SKM-1 treated with dmso at 0.1 percent for 144 hours (cell line): ENCODE results near the gene XCR1.
"Not testable (repeated sequence)": the region's sequence is repeated elsewhere in the genome, so short reads cannot be mapped to it uniquely, and the experiment has no call there.

ENCODE experiments used
- DNase-seq: peaks from one replicate; lab custom pipeline; 2025; ENCODE audit not compliant: unreplicated experiment; lab: John Stamatoyannopoulos, UW

The XCR1 gene

DNA sequence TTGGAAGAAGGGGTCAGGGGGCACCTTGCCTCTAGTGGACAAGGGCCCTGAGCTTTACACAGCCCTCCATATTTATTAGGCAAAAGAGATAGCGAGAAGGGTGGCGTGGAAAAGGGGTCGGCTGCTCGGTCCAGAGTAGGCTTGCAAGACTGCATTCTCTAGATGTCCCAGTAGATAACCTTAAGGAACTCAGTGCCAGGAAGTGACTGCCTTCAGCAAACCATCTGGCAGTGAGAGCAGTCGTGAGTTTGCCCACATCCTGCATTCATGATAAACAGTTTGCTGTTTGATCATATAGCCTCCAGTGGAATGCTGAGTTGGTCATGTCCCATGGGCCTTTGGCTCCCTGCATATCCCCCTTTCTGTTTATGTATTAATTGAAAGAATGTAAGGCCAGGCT is 18.9 kb upstream of the XCR1 start:
- not testable (repeated sequence) for DNase-seq

DNA sequence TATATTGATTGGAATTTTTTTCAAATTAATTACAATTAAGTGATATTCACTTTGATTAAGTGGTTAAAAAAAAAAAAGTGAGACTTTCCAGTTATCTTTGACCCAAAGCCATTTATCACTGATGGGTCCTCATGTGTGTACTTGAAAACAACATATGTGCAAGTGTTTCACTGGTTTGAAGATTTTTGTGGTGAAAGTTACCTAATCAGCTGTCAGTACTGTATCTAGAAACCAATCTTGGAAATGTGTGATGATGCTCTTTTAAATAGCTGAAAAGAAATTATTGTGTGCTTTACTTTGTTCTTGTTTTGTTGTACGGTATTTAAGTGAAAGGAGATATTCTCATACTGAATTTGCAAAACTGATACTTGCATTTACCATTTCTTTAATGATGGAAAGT is 11.6 kb upstream of the XCR1 start:
- no peak for DNase-seq

DNA sequence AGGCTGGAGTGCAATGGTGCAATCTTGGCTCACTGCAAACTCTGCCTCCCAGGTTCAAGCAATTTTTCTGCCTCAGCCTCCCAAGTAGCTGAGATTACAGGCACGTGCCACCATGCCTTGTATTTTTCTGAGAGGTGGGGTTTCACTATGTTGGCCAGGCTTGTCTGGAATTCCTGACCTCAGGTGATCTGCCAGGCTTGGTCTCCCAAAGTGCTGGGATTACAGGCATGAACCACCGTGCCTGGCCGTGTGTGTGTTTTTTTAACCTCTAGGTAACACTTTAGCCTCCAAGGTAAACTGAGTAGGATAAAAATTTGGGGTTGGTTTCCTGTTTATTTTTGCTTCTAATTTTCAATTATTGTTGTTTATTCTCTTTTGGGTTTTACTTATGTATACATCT is 10.8 kb upstream of the XCR1 start:
- not testable (repeated sequence) for DNase-seq

DNA sequence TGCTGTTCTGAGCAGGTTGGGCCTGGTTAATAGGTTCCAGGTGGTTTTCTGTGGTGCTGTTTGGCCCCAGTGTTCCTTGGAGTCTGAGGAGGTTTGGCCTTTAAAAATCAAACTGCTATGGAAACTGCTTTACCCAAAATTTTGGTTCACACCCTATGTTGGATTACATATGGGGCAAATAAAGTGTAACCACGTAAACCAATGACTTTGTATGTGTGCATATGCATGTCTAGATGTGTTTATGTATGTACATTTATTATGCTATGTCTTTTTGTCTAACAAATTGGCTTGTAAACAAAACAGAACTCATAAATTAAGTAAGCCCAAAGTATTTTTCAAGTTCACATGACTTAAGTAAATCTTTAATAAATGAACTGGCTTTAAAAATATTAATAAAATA is 8.9 kb upstream of the XCR1 start:
- no peak for DNase-seq

DNA sequence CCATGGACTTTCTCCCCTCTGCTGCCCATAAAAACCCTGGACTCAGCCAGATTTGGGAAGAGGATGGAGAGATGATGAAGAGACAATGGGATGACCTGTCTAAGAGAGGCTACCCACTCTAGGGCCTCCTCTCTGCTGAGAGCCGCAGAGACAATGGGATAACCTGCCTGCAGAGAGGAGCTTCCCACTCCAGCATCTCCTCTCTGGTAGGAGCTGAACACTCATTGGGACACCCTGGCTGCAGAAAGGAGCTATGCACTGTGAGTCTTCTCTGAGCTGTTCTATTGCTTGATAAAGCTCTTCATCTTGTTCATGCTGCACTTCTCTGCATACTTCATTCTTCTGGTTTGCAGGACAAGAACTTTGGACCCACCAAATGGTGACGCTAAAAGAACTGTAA is 4.5 kb upstream of the XCR1 start:
- no peak for DNase-seq

DNA sequence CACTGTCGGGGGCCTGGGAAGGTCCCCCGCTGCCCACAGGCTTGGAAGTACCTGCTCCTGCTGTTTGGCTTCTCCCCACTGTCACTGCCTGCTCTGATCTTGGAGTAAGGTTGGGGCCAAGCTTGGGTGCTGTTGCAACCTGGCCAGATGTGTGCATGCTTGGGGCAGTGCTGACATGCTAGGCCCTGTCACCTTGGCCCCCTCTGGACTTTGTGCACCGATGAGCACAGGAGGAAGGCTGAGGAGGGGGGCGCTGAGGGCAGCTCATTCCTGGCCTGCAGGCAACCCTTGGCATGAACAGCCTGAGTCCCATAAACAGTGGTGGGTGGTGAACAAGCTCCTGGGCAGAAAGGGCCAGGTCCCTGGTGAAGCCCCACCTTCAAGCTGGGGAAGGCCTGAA is 4.0 kb upstream of the XCR1 start:
- no peak for DNase-seq

DNA sequence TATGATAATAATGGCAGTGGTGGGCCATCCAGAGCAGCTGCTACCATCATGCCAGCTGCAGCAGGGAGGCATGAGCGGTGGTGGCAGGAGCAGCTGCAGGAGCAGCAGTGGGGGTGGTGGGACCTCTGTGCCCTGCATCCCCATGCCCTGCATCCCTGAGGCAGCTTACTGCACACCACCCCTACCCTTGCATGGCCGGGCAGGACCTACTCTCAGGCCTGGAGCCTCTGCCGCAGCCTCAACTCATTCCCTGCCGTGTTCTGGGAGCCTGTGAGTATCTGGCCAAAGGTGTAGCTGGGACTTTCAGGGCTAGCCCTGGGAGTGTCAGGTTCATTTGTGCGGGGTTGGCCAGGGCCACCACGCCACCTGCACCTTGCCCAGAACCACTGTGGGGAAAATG is 3.3 kb upstream of the XCR1 start:
- DNase-seq, result no peak

DNA sequence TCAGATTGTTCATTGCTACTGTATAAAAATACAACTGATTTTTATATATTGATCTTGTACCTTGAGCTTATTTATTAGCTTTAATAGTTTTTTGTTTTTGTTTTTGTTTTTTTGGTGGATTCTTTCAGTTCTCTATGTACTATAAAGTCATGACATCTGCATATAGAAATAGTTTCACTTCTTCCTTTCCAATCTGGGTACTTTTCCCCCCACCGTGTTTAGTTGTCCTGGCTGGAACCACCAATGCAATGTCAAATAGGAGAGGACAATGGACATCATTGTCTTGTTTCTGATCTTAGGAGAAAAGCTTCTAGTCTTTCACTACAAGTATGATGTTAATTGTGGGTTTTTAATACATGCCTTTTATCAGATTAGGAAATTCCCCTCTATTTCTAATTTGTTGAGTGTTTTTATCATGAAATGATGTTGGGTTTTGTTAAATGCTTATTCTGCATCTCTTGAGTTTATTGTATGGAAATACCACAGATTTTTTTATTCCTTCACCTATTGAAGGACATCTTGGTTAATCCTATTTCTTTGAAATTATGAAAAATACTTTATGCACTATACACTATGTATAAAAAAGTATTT is 2.8 kb upstream of the XCR1 start:
- no peak for DNase-seq

DNA sequence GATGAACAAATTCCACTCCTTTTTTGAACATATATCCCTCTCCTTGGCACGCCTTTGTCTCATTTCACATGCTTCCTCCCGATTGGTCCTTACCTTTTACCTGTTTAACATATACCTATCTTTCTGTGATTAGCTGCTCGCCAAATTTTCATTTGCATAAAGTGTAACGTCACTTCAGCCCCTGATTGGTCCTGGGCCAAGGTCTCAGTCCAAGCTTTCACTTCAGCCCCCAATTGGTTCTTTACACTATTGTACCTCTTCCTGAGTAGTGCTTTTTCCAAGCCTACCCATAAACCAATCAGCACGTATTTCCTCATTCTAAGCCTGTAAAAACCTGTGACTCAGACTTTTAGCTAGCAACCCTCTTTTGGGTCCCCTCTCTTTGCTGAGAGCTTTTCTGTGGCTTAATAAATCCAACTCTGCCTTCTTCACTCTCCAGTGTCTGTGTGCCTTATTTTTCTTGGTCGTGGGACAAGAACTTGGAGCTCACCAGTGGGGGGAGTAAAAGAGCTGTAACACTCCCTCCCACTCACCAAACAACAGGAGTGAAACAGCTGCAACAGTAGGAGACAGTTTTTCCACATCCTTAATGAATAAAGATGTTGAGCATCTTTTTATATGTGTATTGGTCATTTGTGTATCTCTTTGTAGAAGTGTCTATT is 584 bp upstream of the XCR1 start:
- no peak for DNase-seq

DNA sequence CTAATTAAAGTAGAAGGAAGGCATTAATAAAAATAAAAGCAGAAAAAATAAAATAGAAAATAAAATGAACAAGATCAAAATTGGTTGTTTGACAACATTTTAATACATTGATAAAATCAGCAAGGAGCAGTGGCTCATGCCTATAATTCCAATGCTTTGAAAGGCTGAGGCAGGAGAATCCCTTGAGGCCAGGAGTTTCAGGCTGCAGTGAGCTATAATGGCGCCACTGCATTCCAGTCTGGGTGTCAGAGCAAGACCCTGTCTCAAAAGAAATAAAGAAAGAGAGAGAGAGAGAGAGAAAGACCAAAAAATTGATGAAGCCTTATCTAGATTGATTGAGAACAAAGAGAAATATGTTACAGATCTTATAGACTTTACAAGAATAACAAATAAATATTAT is 2.1 kb downstream of the XCR1 start:
- no peak for DNase-seq

DNA sequence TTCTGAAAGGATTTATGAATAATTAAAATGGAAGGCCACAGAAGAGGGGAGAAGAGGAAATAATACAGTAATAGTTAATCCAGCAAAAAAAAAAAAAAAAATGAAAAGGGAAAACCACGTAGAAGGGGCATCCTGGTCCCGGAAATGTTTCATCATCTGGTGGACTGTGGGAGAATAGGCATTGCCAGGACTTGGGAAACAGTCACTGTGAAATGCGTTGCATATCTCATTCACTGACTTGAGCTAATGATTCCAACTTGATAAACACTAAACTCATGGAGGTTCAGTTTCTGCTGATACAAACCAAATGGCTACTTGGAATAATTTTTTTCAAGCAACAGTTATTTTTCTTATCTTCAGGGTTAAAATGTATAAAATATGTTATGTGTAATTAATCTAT is 3.2 kb downstream of the XCR1 start:
- DNase-seq, result no peak

DNA sequence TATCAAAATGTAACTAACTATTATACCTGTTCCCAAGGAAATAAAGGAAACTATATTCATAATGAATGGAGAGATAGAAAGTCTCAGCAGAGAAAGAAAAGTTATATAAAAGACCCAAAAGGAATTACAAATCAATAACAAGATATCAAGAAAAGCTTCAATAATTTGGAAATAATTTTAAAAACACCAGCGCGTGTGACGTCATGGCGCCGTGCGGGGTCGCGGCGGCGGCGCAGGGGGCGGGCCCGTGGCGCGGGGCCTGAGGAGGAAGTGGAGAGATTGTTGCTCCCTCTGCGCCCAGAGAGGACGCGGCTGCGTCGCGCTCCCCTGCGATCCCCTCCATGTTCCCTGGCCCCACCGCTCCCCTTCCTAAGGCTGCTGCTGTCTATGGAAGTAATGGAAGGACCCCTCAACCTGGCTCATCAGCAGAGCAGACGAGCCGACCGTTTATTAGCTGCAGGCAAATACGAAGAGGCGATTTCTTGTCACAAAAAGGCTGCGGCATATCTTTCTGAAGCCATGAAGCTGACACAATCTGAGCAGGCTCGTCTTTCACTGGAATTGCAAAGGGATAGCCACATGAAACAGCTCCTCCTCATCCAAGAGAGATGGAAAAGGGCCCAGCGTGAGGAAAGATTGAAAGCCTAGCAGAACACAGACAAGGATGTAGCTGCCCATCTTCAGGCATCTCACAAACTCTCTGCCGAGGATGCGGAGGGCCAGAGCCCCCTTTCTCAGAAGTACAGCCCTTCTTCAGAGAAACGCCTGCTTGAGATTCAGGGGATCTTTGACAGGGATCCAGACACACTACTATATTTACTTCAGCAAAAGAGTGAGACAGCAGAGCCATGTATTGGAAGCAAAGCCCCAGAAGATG is 4.1 kb downstream of the XCR1 start:
- DNase-seq, result no peak

DNA sequence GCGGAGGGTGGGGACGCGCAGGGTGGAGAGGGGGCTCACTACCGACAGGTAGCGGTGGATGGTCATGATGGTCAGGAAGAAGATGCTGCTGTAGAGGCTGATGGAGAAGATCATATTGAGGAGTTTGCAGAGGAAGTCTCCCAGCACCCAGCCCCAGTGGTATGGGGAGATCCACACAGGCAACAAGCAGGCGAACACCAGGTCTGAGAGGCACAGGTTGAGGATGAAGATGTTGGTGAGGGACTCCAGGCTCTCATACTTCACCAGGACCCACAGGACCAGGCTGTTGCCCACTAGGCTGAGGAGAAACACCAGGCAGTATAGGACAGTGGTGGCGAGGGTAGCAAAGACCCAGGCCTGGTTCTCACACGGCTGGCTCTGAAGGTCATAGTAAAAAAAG is 5.8 kb downstream of the XCR1 start:
- DNase-seq, result no peak

DNA sequence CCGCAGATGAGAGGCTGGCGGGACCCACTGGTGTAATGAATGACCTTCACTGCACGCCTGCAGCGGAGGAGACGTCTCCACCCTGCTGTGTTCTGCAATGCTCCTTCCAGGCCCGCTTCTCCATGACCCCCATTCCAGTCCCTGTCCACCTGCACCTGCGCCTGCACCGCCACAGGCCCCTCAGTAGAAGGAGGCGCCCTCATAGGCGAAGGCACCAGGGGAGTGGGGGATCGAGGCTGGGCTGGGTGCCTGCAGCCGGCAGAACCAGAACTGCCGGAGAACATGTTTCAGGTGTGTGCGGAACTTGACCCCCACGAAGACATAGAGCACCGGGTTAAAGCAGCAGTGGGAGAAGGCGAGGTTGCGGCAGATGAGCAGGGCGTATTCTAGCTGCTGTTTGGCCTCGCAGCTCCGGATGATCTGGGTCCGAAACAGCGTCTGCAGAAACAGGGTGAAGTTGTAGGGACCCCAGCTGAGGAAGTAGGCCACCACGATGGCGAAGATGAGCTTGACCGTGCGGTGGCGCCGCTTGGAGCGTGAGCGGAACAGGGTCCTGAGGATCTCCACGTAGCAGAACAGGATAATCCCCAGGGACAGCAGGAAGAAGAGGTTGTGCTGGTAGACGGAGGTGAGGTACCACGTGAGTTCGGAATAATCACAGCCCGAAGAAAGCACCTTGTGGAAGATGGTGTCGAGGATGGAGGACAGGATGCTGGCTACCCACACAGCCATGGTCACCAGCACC is 6.3 kb downstream of the XCR1 start:
- DNase-seq, result no peak

DNA sequence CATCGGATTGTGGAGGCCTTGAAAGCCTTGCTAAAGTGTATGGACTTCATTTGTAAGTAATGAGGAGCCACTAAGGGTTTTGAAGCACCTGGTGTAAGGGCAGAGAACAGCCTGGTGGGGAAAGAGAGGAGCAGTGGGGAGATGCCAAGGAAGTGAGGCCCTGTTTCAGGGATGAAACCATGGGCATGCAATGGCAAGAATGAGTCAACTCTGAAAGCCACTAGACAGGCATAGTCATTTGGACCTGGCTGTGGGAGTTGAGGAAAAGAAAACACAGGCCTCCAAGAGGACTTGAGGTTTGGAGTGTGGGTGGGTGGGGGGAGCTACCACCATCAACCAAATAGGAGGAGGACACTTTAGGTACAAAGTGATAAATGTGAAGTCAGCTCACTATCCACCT is 7.6 kb downstream of the XCR1 start:
- DNase-seq, result no peak

DNA sequence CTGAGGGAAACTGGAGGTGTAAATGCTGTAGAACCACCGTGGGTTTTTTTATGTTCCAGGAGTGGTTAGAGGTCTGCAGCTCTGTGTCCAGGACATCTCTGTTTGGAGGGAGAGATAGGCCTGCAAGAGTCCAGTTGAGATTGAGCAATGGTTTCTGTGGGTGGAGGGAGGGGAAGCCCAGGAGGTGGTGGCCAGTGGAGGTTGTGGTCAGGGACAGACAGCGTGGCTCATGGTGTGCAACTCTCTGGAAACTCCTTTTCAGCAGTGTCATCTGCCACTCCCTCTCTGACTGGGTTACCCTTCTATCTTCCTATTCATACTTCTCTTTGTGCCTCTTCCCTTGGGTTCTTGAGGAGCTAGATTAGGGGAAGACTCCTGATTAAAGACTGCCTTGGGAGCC is 9.6 kb downstream of the XCR1 start:
- DNase-seq, result peak; percentile 37

DNA sequence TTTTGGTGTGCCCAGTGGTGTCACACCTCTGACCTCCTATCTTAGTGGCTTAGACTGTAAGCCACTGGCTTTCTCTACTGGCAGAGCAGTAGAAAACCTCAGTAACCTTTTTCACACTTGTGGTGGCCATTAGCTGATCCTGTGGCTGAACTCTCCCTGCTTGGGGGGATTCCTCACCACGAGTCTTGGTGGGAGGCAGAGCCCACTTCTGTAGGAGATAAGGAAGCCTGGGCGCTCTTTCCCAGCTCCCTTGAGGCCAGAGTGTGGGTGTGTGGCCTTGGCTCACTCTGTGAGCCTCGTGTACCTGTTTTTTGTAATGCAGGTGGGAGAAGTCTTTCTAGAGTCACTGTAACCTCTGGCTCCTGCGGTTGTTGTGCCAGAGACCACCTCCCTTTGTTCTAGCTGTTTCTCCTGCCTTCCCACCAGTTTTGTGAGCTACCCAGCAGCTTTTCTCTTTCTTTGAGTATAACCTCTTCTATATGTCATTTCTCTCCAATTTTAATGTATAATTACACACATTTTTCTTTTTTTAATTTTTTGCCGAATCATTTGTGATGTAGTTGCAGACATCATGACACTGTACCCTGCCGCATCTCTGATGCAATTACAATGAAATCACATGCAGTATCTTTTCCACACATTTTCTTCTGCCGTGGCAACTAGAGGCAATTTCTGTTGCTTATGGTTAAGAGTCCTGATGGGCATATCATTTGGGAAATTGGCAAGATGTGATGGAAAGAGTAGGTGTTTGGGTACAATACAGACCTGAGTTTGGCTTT is 13.8 kb downstream of the XCR1 start:
- no peak for DNase-seq

DNA sequence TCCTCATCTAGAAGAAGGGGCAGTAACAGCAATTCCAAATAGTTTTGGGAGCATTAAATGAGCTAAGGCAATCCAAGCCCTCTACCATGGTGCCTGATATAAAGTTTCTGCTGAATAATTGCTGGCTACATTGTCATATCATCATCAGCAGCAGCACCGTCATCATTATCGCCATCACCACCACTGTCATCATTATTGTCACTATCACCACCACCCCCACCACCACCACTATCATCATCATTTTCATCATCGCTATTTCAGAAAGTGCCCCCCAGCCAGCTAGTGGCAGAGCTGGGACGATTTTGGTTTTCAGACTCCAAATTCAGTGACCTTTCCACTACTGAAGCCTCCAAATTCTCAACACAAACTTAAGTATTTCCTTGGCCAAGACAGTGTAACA is 15.0 kb downstream of the XCR1 start:
- no peak for DNase-seq

DNA sequence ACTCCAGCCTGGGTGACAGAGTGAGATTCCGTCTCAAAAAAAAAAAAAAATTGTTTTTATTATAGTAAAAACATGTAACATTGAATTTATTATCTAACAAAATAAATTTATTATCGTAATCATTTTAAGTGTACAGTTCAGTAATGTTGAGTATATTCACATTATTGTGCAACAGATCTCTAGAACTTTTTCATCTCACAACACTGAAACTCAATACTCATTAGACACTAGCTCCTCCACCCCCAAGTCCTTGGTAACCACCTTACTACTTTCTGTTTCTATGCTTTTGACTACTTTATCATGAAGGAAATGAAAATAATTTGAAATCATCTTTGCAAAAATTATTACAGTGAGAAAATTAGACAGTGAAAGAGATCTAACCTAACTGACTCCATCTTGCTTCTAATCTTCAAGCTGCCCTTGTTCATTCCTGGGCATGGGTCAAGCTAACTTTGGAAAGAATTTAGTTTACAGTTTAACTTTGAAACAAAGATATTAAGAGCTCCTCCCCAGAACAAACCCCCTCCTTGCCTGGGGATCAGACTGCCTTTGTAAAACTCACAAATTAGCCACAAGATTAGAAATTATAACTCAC is 16.7 kb downstream of the XCR1 start:
- DNase-seq, result no peak

DNA sequence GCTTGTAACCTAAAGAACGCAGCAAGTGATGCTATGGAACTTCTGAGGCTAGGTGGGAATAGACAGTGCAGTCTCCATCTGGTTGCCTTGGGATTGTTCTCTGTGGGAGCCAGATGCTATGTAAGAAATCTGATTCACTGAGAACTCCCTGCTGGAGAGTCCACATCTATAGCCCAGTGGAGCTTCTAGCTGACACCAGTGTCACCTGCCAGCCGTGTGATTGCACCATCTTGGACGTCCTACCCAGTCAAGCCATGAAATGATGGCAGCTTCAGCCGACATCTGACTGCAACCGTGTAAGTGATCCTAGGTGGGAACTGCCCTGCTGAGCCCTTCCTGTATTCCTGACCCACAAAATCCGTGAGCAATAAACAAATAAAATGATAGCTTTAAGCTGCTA is 19.2 kb downstream of the XCR1 start:
- no peak for DNase-seq

DNA sequence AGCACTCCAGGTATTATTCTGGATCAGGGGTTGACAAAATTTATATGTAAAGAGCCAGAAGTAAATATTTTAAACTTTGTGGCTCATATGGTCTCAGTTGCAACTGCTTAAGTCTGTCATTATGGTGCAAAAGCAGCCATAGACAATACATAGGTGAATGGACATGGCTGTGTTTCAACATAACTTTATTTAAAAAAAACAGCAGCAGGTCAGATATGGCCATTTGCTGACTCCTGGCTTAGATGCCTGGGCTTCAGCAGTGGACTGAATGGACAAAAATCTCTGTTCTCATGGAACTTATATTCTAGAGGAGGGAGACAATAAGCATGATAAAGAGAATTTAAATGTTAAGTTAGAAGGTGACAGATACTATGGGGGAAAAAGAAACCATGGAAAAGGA is 20.0 kb downstream of the XCR1 start:
- DNase-seq, result no peak
